ENCODE measurements around the gene GMDS.

GMDS gene

GRCh38 chr6:1878330-1878729 lies 367.1 kb downstream of the GMDS start:
- H3K4me3 ChIP-seq (ENCODE audit: low read length): no peak overlapping the region
- H3K36me3 ChIP-seq (ENCODE audit: control insufficient read depth, insufficient read depth, low read length): no peaks in the 10 kb centered on the region; the same call in 1 of the 2 replicates
- H3K4me1 ChIP-seq (ENCODE audit: control insufficient read depth, insufficient read depth, low read length): no peaks in the 10 kb centered on the region
- H3K27me3 ChIP-seq (ENCODE audit: control insufficient read depth, insufficient read depth, low read length): no peaks in the 10 kb centered on the region
- H3K9me3 ChIP-seq (ENCODE audit: control insufficient read depth, insufficient read depth, low read length): no peaks in the 10 kb centered on the region
- no peak overlapping the region for H3K27ac ChIP-seq (ENCODE audit: low read length)
- no peak for DNase-seq (ENCODE audit: low read depth, low spot score)
- WGBS (ENCODE audit: insufficient coverage, insufficient read length): no CpG with 5 or more reads among the region's 5 CpGs

GRCh38 chr6:1873781-1874180 lies 371.6 kb downstream of the GMDS start:
- no peak overlapping the region for H3K27ac ChIP-seq (ENCODE audit: low read length)
- H3K4me1 ChIP-seq (ENCODE audit: control insufficient read depth, insufficient read depth, low read length): peaks cover 13% of the 10 kb centered on the region
- DNase-seq (ENCODE audit: low read depth, low spot score): no peak
- no peak overlapping the region for H3K4me3 ChIP-seq (ENCODE audit: low read length)
- H3K9me3 ChIP-seq (ENCODE audit: control insufficient read depth, insufficient read depth, low read length): no peaks in the 10 kb centered on the region
- H3K27me3 ChIP-seq (ENCODE audit: control insufficient read depth, insufficient read depth, low read length): no peaks in the 10 kb centered on the region
- H3K36me3 ChIP-seq (ENCODE audit: control insufficient read depth, insufficient read depth, low read length): no peaks in the 10 kb centered on the region; the same call in 1 of the 2 replicates
- WGBS (ENCODE audit: insufficient coverage, insufficient read length): 100% methylated on average over 2 of the region's 11 CpGs

- H3K4me3 ChIP-seq (ENCODE audit: low read length): no peak overlapping the region
- H3K36me3 ChIP-seq (ENCODE audit: control insufficient read depth, insufficient read depth, low read length): no peaks in the 10 kb centered on the region; the same call in 1 of the 2 replicates
- no peak overlapping the region for H3K27ac ChIP-seq (ENCODE audit: low read length)
- no CpG with 5 or more reads among the region's 11 CpGs for WGBS (ENCODE audit: insufficient coverage, insufficient read length)
- H3K4me1 ChIP-seq (ENCODE audit: control insufficient read depth, insufficient read depth, low read length): peaks cover 13% of the 10 kb centered on the region
- H3K27me3 ChIP-seq (ENCODE audit: control insufficient read depth, insufficient read depth, low read length): no peaks in the 10 kb centered on the region
- no peak for DNase-seq (ENCODE audit: low read depth, low spot score)
- H3K9me3 ChIP-seq (ENCODE audit: control insufficient read depth, insufficient read depth, low read length): no peaks in the 10 kb centered on the region
These were observed 372.7 kb downstream of the GMDS start for GRCh38 chr6:1872649-1873131.

GRCh38 chr6:1871724-1872315 lies 373.6 kb downstream of the GMDS start:
- no peak for DNase-seq (ENCODE audit: low read depth, low spot score)
- Histone ChIP-seq H3K4me3 (ENCODE audit: low read length) (no peak overlapping the region), H3K27me3 (ENCODE audit: control insufficient read depth, insufficient read depth, low read length) (no peaks in the 10 kb centered on the region), H3K9me3 (ENCODE audit: control insufficient read depth, insufficient read depth, low read length) (no peaks in the 10 kb centered on the region), H3K27ac (ENCODE audit: low read length) (no peak overlapping the region), H3K4me1 (ENCODE audit: control insufficient read depth, insufficient read depth, low read length) (peaks cover 13% of the 10 kb centered on the region), H3K36me3 (ENCODE audit: control insufficient read depth, insufficient read depth, low read length) (no peaks in the 10 kb centered on the region; the same call in 1 of the 2 replicates)
- no CpG with 5 or more reads among the region's 8 CpGs for WGBS (ENCODE audit: insufficient coverage, insufficient read length)

GRCh38 chr6:1870932-1871331 lies 374.5 kb downstream of the GMDS start:
- Histone ChIP-seq H3K4me3 (ENCODE audit: low read length) (no peak overlapping the region), H3K27ac (ENCODE audit: low read length) (no peak overlapping the region), H3K36me3 (ENCODE audit: control insufficient read depth, insufficient read depth, low read length) (no peaks in the 10 kb centered on the region; the same call in 1 of the 2 replicates), H3K27me3 (ENCODE audit: control insufficient read depth, insufficient read depth, low read length) (no peaks in the 10 kb centered on the region), H3K4me1 (ENCODE audit: control insufficient read depth, insufficient read depth, low read length) (peaks cover 13% of the 10 kb centered on the region), H3K9me3 (ENCODE audit: control insufficient read depth, insufficient read depth, low read length) (no peaks in the 10 kb centered on the region)
- no peak for DNase-seq (ENCODE audit: low read depth, low spot score)
- WGBS (ENCODE audit: insufficient coverage, insufficient read length): 100% methylated on average over 1 of the region's 7 CpGs

GRCh38 chr6:1870251-1870650 lies 375.2 kb downstream of the GMDS start:
- Histone ChIP-seq H3K27ac (ENCODE audit: low read length) (no peak overlapping the region), H3K4me3 (ENCODE audit: low read length) (no peak overlapping the region), H3K9me3 (ENCODE audit: control insufficient read depth, insufficient read depth, low read length) (no peaks in the 10 kb centered on the region), H3K4me1 (ENCODE audit: control insufficient read depth, insufficient read depth, low read length) (peaks cover 13% of the 10 kb centered on the region), H3K36me3 (ENCODE audit: control insufficient read depth, insufficient read depth, low read length) (no peaks in the 10 kb centered on the region; the same call in 1 of the 2 replicates), H3K27me3 (ENCODE audit: control insufficient read depth, insufficient read depth, low read length) (no peaks in the 10 kb centered on the region)
- WGBS (ENCODE audit: insufficient coverage, insufficient read length): no CpG with 5 or more reads among the region's 5 CpGs
- no peak for DNase-seq (ENCODE audit: low read depth, low spot score)

- Histone ChIP-seq H3K4me1 (ENCODE audit: control insufficient read depth, insufficient read depth, low read length) (peaks cover 13% of the 10 kb centered on the region), H3K27ac (ENCODE audit: low read length) (no peak overlapping the region), H3K9me3 (ENCODE audit: control insufficient read depth, insufficient read depth, low read length) (no peaks in the 10 kb centered on the region), H3K27me3 (ENCODE audit: control insufficient read depth, insufficient read depth, low read length) (no peaks in the 10 kb centered on the region), H3K4me3 (ENCODE audit: low read length) (no peak overlapping the region), H3K36me3 (ENCODE audit: control insufficient read depth, insufficient read depth, low read length) (no peaks in the 10 kb centered on the region; the same call in 1 of the 2 replicates)
- no CpG with 5 or more reads among the region's 6 CpGs for WGBS (ENCODE audit: insufficient coverage, insufficient read length)
- DNase-seq (ENCODE audit: low read depth, low spot score): no peak
These were observed 375.6 kb downstream of the GMDS start for GRCh38 chr6:1869769-1870168.

GRCh38 chr6:1869308-1869707 lies 376.1 kb downstream of the GMDS start:
- Histone ChIP-seq H3K9me3 (ENCODE audit: control insufficient read depth, insufficient read depth, low read length) (no peaks in the 10 kb centered on the region), H3K36me3 (ENCODE audit: control insufficient read depth, insufficient read depth, low read length) (no peaks in the 10 kb centered on the region; the same call in 1 of the 2 replicates), H3K4me3 (ENCODE audit: low read length) (no peak overlapping the region), H3K27me3 (ENCODE audit: control insufficient read depth, insufficient read depth, low read length) (no peaks in the 10 kb centered on the region), H3K4me1 (ENCODE audit: control insufficient read depth, insufficient read depth, low read length) (peaks cover 13% of the 10 kb centered on the region), H3K27ac (ENCODE audit: low read length) (no peak overlapping the region)
- DNase-seq (ENCODE audit: low read depth, low spot score): no peak
- WGBS (ENCODE audit: insufficient coverage, insufficient read length): no CpG with 5 or more reads among the region's 3 CpGs

- no CpG with 5 or more reads among the region's 4 CpGs for WGBS (ENCODE audit: insufficient coverage, insufficient read length)
- Histone ChIP-seq H3K4me1 (ENCODE audit: control insufficient read depth, insufficient read depth, low read length) (peaks cover 13% of the 10 kb centered on the region), H3K36me3 (ENCODE audit: control insufficient read depth, insufficient read depth, low read length) (no peaks in the 10 kb centered on the region; the same call in 1 of the 2 replicates), H3K4me3 (ENCODE audit: low read length) (no peak overlapping the region), H3K27me3 (ENCODE audit: control insufficient read depth, insufficient read depth, low read length) (no peaks in the 10 kb centered on the region), H3K27ac (ENCODE audit: low read length) (no peak overlapping the region), H3K9me3 (ENCODE audit: control insufficient read depth, insufficient read depth, low read length) (no peaks in the 10 kb centered on the region)
- no peak for DNase-seq (ENCODE audit: low read depth, low spot score)
These were observed 376.7 kb downstream of the GMDS start for GRCh38 chr6:1868561-1869261.

- Histone ChIP-seq H3K9me3 (ENCODE audit: control insufficient read depth, insufficient read depth, low read length) (no peaks in the 10 kb centered on the region), H3K4me3 (ENCODE audit: low read length) (no peak overlapping the region), H3K27ac (ENCODE audit: low read length) (no peak overlapping the region), H3K27me3 (ENCODE audit: control insufficient read depth, insufficient read depth, low read length) (no peaks in the 10 kb centered on the region), H3K4me1 (ENCODE audit: control insufficient read depth, insufficient read depth, low read length) (peaks cover 12% of the 10 kb centered on the region), H3K36me3 (ENCODE audit: control insufficient read depth, insufficient read depth, low read length) (no peaks in the 10 kb centered on the region)
- DNase-seq (ENCODE audit: low read depth, low spot score): no peak
- no CpG with 5 or more reads among the region's 3 CpGs for whole genome bisulfite sequencing (ENCODE audit: insufficient coverage, insufficient read length)
These were observed 378.2 kb downstream of the GMDS start for GRCh38 chr6:1867197-1867596.
